ENCODE measurements around the gene KDM4C. TPM values are rescaled to one million over a fixed set of nuclear protein-coding genes. Genes with fewer than 3 reads are reported as not detected.
"Not testable (repeated sequence)": the region's sequence is repeated elsewhere in the genome, so short reads cannot be mapped to it uniquely, and the experiment has no call there.

The KDM4C gene
- polyA plus RNA-seq, 1 donor: 12.0 TPM

DNA sequence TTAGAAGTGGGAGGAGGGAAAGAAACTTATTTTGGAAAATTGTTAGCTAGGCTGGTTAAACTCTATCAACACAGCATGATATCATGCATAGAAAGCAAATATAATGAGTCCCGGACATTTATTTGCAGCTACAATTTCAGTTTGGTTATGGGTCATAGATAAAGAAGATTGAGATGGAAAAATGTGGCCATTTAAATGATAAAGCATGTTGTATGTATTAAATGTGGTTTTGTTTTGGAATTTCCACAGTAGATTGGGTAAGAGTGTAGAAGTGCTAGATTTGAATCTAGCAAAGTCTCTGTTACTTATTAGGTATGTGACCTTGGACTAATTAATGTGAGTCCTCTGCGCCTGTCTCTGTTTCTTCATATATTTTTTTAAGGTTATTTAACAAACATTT, 217.4 kb downstream of the KDM4C start:
- no peak for DNase-seq (ENCODE audit: low read depth)

DNA sequence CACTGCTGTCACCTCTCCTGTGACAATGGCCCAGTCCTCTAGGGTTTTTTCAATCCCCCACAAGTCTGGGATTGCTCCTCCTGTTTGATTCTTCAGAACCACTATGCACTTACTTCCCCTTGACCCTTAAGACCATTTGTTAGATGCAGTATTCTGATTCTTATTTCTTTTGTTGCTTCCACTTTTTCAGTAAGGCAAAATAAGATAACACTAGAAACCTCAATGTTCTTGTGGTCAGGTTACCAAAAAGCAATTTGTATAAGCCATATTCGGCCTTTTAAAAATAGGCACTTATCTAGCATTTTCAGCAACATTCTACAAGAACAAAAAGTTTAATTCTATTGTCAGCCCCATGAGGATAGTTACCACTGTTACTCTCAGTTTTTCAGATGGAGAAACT, 220.0 kb downstream of the KDM4C start:
- DNase-seq (ENCODE audit: low read depth): no peak

DNA sequence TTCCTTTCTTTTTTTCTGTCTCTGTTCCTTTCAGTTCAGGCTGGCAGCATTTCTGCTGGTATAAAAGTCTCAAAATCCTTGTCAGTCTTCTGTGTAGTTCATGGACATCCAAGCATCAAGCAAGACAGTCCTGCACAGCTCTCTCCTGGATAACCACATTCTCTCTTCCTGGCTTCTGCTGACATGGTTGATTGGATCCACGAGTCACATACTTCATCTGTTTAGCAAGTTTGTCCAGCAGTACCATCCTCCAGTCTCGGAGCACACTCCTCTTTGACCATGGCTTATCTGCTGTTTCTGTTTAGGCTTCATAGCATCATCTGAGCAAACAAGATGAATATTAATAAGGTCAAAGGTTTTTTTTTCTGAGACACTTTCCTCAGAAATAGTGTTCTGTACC, 220.8 kb downstream of the KDM4C start:
- no peak for DNase-seq (ENCODE audit: low read depth)

DNA sequence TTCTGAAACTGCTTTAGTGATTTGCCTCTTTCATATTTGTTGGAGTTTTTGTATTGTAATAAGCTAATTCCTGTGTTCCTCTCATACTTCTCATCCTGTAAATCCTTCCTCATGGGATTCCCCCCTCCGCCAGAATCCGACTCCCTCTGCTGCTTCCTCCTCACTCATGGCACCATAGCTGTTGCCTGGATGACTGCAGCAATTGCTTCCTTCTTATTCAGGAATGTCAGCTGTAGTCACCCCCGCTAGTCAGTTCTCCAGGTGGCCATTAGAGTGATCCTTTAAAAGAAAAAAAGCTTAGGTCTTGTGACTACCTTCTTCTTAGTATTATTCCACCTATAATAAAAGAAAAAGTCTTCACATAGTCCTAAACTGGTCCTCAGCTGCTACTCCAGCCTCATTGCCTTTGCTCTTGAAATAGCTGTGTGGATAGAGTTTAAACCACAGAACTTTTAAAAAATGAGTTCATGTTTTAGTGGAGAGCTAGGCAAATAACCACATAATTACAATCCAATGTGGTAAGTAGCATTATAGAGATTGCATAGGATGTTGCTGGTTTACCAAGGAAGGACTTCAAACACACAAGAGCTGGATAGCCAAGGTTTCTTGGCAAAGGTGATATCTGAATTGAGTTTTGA, 227.3 kb downstream of the KDM4C start:
- DNase-seq (ENCODE audit: low read depth): no peak

DNA sequence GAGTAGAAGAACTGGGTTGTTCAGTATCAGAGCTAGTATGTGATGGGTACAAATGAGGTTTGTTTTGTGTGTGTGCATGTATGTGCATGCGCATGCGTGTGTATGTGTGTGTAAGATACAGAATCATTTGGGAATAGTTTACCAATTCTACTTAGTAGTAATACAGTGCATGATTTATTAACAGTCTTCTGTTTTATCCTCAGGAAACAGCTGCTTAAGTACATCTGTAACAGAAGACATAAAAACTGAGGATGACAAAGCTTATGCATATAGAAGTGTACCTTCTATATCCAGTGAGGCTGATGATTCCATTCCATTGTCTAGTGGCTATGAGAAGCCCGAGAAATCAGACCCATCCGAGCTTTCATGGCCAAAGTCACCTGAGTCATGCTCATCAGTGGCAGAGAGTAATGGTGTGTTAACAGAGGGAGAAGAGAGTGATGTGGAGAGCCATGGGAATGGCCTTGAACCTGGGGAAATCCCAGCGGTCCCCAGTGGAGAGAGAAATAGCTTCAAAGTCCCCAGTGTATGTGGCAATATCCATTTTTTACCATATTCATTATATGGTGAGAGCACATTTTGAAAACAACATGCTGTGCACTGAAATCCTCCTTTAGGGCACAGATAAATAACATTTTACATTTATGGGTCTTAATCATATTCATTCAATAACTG, 228.5 kb downstream of the KDM4C start:
- DNase-seq (ENCODE audit: low read depth): no peak

DNA sequence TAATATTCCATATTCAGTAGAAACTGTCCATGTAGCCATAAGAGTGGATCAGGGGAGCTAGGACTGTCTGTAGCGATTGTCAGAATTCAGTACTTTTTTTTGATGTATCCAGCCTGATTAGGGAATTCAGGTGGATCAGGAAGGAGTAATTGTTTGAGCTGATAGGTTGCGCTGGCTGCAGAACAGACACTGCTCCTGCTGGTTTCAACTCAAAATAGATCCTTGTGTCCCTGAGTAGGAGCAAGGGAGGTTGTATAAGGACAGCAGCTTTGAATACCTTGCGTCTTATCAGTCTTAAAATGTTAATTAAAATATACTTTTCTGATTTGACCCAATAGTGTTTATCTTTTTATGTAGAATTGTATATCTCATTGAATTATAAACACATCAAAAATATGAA, 229.6 kb downstream of the KDM4C start:
- DNase-seq (ENCODE audit: low read depth): no peak

DNA sequence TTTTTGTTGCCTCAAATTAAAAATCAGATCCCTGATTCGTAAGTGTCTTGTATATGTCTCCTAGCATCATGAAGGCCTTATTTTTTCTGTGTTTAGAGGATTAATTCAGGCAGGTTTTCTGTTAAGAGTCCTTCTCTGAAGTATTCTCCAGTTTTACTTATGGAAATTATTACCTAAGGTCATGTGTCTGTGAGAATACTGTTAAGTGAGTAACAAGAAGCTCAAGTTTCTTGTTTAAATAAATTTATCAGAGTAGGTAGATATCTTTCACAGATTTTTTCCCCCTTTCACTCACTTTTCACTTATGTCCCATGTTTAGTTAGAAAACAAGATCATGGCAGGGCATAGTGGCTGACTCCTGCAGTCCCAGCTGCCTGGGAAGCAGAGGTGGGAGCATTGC, 233.6 kb downstream of the KDM4C start:
- no peak for DNase-seq (ENCODE audit: low read depth)

DNA sequence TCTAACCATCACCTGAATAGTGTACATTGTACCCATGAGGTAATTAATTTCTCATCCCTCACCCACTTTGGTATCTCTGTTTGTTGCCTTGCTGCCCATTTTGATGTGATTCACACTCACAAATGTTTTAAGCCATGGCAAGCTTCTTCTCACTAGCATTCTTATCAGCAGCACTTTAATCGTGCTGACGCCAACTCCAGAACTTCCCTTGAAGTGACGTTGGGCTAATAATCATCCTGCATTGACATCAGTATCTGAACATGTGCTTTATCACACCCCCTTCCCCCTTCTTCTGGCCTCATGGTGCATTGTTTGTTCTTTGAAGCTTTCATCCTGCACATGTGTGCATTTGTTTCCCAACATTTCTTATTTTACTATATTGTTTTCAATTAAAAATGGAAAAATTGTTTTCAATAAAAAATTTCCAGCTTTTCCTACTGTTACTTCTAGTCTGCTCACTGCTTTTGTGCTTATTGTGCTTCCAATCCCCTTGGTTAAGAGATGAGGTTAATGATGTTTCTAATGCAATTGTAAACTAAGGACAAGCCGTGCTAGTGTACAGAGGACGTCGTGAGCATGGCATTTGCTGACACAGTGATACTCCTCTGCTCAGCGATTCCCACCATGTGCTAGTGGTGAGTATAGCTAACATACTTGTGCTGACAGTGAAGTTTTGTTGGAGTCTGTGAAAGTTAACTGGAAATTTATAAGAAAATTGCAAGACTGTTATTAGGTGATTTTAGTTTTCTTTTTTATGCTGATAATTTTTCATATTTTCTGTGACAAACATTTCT, 238.5 kb downstream of the KDM4C start:
- DNase-seq (ENCODE audit: low read depth): no peak

DNA sequence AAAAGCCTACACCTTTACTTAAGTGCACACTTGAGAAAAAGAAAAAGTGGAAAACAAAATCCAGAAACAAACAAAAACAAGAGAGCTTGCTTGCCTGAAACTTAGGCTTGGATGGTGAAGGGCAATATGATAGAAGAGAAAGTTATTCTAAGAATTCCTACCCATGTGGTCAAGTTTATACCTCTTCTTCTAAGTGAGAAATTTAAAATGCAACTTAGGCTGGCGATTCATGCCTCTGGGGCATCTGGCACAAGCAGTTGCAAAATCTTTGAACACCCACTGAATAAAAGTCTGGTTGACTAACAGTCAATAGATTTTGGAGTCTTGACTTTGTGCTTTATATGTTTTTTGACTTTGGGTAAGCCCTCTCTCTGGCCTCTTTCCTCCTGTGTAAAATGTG, 239.6 kb downstream of the KDM4C start:
- DNase-seq (ENCODE audit: low read depth): no peak

DNA sequence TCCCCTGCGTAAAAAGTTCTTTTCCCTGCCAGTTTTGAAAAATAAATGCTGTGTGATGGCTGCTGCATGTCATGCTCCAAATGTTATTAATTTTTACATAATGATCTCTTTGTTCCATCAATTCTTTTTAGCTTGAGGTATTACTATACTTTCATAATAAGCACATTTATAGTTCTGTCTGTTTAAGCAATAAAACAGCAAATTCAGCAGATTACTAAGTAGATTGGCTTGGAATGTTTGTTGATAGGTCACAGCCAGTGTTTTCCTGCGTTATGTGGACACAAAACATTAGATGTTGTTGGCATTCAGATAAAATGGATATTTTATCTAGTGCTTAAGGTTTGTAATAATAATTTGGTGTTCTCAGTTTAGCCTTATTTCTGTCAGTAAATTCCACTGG, 242.0 kb downstream of the KDM4C start:
- DNase-seq (ENCODE audit: low read depth): no peak

DNA sequence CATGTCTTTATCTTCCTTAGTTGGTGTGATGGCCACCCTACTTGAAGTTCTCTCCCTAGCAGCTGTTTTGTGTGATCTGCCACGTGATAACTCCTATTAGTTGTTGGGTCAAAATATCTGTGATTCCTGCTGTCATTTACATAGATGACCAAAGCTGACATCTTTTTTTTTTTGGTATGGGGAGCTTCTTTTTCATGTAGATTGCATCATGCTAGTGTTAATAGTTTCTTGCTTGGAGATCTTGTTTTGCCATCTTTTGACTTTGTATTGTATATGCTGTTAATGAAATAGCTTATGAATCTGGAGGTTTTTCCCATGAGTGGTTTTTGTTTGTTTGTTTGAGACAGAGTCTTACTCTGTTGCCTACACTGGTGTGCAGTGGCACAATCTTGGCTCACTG, 243.8 kb downstream of the KDM4C start:
- DNase-seq (ENCODE audit: low read depth): no peak

DNA sequence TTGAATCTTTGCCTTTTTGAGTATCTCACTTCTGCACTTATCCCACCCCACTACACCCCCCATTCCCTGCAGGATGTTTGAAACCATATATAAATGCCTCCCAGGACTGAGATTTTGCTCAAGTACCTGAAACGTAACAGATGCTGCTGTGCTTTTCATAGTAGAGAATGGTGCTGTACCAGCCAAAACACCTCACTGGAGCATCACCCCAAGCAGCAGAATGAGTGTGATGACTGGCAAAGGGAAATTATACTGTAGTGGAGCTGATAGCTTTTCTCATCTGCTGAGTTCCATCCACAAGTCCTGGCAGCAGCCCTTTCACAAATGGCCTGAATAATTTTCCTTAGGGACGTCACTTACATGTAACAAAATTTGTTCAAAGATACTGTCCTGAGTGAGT, 246.1 kb downstream of the KDM4C start:
- no peak for DNase-seq (ENCODE audit: low read depth)

DNA sequence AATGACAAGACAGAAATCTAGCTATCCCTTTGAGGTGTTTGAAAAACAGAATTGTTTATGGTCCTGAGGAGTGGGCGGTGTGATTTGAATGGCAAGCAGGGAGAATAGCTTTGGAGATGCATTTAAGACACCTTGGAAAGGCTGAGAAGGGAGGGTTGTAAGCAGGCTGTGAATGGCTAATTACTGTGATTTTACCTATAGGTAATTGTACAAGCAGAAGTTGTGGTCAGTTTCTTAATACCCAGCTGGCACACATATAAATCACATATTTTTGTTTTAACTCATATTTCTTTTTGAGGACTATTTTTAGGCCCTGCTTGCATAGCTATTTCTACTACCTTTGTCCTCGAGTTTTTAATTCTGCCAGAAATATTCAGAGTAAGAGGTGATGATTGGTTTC, 248.6 kb downstream of the KDM4C start:
- no peak for DNase-seq (ENCODE audit: low read depth)

DNA sequence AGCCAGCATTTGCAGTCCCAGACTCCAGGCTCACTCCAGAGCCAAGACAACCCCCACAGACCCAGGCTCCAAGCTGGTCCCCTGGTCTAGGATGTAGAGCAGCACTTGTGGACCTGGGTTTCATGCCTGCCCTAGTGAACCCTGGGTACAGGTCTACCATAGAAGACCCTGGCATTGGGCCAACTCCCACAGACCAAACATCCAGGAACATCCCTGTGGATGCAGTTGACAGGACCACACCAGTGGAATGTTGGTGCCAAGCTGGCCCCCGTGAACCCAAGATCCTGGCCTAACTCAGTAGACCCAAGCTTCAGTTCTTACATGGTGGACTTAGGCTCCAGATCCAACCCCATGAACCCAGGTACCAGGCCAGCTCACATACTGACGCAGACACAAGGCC, 250.6 kb downstream of the KDM4C start:
- no peak for DNase-seq (ENCODE audit: low read depth)

DNA sequence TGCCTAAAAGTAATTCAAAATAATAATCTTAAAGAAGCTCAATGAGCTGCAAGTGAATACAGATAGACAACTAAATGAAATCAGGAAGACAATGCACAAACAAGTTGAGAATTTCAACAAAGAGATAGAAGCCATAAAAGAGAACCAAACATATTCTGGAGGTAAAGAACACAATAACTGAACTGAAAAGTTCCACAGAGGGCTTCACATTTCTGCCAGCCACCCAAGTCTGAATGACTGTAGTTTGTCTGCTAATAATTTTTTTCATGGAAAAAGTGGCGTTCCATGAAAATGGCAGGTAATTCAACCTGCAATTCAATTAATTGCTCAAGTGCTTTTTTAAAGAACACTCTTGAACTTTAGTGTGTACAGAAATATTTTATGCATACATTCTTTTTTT, 251.3 kb downstream of the KDM4C start:
- DNase-seq (ENCODE audit: low read depth): no peak

DNA sequence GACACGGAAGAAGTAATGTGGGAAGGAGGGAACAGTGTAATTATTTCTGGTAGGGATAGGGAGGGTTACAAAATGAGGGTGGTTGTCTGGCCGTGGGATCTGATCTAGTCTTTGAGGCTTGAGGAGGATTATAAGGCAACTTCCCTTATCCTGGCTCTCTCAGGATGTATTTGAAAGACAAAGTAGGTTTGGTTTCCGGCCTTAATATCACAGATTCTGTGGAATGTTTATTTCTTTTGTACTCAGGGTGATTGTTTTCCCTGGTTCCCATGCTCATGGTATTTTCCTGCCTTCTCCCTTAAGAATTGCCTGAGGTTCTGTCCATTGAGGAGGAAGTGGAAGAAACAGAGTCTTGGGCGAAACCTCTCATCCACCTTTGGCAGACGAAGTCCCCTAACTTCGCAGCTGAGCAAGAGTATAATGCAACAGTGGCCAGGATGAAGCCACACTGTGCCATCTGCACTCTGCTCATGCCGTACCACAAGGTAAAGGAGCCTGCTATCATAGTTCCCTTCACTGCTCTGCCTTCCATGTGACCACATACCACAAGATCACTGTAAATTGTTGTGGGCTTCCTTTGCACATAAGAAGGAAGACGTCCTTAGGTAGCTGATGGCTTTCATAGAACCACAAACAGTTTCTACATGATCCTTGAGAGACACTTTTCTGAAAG, 253.8 kb downstream of the KDM4C start:
- no peak for DNase-seq (ENCODE audit: low read depth)

DNA sequence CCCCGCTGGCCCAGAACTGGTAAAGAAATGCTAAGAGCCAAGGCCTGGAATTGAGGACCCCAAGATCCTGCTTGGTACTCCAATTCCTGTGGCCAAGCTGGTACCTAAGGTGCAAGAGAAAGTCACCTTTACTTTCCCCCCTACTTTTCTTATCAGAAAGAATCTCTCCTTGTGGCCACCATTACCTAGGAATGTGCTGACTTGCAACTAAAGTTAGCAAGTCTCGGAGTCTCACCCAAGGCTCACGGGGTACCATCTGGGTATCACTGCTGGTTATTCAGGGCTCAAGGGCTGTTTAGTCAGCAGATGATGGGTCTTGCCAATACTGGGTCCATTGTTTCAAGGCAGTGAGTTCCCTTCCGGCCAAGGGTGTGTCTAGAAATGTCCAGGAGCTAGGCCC, 270.2 kb downstream of the KDM4C start:
- DNase-seq (ENCODE audit: low read depth): no peak

DNA sequence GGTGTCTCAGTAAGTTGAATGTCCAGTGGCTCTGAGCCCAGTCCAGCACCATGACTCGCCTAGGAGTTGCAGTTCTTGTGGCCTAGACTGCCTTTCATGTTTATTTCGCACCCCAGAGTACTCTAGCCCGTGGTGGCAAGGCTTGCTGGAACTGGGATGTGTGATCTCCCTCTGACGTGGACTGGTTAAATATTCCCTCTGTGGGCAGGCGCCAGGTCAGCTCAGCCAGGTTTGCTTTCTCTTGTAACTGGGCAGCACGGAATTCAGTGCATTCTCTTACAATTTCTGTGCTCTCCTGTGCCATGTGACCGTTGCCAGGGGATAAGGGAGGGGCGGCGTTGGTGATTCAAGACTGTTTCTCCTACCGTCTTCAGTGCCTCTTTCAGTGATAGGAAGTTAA, 270.8 kb downstream of the KDM4C start:
- no peak for DNase-seq (ENCODE audit: low read depth)

DNA sequence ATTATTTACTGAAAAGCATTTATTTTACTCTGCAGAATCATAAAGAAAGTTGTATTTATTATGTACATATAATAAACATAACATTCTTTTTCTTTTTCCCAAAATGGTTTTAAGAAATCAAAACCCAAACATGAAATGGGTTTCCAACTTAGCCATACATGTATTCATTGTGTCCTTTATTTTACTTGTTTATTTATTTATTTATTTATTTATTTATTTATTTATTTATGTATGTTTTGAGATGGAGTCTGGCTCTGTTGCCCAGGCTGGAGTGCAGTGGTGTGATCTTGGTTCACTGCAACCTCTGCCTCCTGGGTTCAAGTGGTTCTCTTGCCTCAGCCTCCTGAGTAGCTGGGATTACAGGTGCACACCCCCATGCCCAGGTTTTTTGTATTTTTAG, 273.2 kb downstream of the KDM4C start:
- not testable (repeated sequence) for DNase-seq (ENCODE audit: low read depth)

DNA sequence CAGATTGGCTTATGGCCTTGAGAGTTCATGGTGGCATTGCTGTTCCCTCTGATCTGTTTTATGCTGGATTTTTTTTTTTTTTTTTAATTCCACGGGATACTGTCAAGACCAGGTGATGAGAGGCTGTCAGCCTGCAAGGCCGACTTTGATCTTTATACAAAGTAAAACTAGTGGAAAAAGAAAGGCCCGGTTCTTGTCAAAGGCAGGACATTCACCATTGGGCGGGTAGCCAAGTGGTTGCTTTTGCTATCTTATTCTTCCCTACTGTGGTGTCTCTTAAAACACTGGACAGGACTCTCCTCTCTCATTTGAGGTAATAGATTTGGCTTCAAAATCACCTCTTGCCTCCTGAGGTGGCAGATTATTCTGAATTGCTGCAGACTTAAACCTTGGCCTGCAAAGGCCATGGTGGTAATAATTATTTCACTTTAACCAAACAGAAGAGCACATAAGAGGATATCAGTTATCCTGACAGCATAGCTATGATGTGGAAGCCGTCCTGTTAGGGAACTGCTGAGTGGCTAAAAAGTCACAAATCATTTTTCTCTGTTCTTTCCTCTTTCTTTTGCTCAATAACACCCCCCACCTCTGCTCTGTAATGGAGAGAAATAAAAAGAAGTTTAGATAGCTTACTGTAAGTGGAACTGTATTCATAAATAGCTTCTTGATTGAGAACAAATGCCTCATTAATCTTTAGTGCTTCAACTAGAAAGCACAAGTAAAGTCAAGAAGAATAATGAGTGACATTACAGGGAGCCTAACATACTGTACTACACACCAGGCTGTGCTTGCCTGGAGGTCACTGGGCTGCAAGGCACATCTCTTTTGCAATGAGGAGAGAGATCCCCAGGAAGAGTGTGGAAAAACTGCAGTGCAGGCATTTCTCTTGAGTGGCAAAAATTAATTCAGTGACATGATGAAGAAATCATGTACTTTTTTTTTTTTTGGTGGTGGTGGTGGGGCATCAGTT, 275.6 kb downstream of the KDM4C start:
- DNase-seq (ENCODE audit: low read depth): no peak

DNA sequence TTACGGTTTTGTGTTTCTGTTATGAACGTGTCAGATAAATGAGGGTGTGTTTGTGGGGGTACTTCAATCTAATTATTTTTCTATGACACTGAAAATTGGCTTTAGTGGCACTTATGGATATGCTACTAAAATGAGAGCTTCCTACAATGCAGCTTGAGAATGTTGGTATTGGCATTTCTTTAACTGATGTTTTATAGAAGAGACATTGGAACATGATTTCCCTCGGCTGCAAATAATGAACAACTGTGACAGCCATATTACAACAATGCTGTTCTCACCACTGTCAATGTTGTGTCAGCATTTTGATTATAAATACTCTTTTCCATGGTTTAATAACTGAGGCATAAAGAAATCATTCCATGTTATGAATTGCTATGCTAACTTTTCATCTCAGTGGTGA, 279.4 kb downstream of the KDM4C start:
- DNase-seq (ENCODE audit: low read depth): no peak
